GM19455 (cell line): ENCODE measurements around the gene MEDAG.
"Not testable (repeated sequence)": the region's sequence is repeated elsewhere in the genome, so short reads cannot be mapped to it uniquely, and the experiment has no call there.

ENCODE experiments used
- ATAC-seq: cut with Tn5 transposase; IDR thresholded peaks from one replicate; pipeline ENCODE4 v1.9.1; 2021; ENCODE audit not compliant: unreplicated experiment

The MEDAG gene

DNA sequence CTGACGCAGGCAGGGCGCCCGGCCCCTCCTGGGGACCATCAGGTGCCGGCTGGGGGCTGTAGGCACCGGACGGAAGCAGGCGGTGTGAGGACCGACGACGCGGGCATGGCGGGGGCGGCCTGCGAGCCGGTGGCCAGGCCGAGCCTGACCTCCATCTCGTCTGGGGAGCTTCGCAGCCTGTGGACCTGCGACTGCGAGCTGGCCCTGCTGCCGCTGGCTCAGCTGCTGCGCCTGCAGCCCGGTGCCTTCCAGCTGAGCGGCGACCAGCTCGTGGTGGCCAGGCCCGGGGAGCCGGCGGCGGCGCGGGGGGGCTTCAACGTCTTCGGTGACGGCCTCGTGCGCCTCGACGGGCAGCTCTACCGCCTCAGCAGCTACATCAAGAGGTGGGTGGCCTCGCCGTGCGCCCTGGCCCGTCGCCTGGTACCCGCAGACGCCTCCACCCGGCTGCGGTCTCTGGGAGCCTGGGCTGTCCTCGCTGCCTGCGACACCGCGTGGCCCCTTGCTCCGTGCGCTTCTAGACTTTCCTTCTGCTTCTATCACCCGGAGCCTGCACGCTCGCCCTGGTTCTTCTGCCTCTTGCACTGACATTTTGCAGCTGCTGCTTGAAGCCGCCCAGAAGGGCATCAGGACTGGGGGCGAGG, 460 bp downstream of the MEDAG start:
- ATAC-seq: no peak

DNA sequence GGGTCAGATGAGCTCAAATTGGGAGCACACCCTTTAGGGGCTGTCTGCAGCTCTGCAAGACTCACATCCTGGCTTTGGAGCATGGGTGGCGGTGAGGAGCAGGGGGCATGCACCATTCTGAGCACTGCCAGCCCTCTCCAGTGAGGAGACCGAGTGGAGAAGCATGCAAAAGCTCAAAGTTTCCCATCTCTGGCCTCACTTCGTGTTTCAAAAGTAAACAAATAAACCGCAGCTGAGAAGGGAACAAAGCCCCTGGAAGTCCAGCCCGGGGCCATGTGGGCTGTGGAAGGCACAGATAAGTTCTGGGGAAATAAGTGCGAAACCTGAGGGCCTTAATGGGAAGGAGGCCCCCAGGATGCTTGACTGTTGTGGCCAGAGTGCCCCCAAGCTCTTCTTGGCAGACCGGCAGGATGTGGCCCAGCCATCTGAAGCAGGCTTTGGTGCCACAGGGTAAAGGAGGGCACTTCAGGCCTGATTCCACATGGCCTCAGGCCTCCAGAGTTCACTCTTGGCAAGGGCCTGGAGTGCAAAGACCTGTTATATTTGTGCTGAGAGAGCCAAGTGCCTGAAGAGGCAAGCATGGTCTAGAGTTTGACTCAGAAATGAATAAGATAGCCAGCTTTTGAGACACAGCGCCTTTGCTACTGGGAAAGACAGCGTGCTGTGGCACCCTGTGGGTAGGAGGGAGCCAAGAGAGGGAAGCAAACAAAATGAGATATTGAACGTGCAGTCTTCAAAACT, 1.2 kb downstream of the MEDAG start:
- no peak for ATAC-seq

DNA sequence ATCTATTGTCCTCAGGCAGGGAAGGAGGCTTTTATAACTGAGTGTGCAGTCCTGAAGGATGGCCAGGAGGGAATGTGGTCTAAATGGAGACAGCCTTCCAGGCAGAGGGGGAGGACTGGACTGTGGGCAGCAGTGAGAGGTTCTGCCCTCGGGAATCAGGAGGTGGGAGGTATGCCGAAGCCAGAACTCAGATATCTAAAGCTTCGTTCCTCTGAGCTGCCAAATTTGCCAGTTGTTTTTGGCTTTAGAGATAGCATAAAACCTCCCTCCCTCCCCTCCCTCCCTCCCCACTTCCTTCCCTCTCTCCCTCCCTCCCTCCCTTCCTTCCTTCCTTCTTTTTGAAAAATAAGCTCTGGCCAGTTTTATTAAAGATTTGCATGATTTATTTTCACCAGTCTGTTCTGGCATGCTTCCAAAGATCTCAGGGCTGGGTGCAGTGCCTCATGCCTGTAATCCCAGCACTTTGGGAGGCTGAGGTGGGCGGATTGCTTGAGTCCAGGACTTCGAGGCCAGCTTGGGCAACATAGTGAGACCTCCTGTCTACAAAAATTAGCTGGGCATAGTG, 2.4 kb downstream of the MEDAG start:
- ATAC-seq: no peak

DNA sequence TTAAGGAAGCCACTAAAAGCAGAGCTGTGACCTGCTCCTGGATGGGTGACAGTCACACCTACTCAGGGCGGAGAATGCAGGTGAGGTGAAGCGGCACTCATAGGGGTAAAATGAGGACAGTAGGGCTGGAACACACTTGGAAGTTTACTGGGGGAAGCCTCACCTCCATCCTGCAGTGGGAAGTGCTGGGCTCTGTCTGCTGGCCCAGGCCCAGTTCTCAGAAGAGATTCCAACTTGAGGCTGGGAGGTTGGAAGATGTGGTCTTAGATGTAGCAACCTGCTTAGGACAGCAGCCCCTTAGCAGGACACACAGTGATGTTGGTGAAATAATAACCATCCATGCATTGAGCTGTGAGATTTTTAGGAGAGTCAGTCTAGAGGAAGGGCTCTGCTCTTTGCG, 4.6 kb downstream of the MEDAG start:
- no peak for ATAC-seq

DNA sequence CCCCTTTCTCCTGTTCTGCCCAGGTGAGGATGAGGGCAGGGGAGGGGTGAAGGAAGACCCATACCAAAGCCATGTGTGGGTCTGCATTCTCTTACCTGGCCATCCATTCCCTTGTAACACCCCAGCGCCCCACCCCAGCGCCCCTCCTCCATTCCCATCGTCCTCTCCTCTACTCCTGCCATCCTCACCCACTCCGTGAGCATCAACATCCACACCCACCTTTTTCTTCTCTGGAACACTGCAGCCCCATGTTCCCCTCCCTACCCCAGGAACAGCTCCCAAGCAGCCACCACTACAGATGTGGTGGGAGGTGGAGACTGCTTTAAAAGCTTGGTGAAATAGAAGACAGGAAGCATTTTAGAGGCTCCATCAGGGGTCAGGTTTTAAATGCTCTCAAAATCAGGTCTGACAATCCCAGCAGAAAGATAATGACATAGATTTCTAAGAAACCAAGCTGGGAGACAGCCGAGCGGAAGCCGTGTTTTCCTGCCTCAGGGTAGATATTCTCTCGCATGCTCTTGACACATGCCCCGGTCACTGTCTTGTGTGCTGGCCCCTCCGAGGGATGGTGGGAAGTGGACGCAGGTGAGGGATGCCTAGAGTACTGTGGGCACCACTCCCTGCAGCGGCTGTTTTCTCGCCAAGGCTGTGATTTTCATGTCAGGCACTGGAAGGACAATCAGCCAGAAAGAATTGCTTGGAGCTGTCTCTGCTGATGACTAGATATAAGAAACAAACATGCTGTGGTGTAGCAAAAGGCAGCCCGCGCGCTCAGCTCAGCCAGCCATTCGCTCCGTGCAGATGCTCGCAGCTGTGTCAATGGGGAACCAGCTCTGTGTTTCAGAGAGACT, 9.8 kb downstream of the MEDAG start:
- no peak for ATAC-seq

DNA sequence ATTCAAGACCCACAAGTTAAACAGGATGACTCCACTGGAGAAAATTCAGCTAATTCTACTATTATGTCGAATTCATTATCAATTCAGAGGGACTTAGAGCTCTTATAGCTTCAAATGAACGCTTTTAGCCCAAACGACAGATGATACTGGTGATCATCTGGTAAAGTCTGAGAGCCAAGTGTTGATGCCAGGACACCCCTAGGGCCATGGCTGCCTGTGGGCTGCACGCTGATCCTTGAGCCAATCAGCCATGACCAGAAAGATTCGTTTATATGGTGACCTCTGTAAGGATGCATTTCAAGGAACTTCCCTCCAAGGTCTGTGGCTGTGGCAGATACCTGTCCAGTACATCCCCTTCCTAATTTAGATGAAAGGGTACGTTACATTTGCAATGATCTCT, 10.9 kb downstream of the MEDAG start:
- ATAC-seq: no peak

DNA sequence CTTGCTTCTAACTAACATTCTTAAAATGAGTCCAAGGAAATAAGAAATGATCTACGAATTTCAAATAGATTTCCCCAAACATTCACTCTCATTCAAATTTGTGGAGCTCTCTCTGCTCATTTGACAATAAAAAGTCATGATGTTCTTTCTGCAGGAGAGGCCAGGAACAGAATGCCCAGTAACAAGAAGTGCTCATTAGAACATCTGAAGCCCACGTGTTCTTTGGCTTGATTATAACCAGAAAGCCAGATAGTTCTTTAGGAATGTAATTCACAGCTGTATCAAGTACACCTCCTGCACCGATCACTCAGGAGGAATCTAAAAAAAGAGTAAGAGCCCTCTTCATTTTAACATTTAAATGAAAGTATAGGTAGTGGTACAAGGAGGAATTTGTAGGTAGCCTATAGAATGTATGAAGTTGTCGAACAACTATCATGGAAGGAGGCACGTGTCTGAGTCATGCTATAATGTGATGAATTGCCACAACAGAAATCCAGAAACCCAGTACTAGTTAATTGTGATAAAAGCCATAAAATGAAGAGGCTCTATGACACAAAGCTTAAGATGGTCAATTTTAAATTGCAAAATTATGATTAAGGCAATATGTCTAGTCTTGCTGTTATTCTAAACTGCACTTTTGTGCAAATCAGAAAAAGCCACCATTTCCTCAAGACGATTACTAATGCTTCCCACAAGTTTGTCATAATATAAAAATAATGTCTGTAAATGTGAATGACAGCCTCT, 12.8 kb downstream of the MEDAG start:
- no peak for ATAC-seq

DNA sequence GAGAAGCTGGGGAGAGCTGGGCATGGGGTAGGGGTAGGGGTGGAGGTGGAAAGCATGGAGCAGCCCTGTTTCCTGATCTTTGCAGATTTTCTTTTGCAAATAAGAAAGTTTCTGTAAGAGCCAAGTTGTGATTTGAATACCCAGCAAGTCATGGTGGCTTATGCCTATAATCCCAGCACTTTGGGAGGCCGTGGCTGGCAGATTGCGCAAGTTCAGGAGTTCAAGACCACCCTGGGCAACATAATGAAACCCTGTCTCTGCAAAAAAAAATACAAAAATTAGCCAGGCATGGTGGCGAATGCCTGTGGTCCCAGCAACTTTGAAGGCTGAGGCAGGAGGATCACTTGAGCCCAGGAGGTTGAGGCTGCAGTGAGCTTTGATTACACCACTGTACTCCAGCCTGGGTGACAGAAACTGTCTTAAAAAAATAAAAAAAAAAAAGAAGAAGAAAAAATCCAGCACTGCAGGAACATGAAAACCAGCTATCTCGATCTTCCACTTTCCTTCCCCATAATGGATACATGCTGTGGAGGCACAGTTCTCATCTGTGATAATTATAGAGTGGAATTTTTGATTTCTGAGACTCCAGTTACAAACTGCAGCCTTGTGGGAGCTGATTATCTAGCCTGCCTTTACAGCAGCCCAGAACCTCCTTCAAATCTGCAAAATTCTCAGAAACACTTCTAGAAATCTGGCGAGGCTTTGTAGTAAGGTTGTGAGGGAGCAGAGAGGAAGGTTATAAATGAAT, 14.3 kb downstream of the MEDAG start:
- no peak for ATAC-seq

DNA sequence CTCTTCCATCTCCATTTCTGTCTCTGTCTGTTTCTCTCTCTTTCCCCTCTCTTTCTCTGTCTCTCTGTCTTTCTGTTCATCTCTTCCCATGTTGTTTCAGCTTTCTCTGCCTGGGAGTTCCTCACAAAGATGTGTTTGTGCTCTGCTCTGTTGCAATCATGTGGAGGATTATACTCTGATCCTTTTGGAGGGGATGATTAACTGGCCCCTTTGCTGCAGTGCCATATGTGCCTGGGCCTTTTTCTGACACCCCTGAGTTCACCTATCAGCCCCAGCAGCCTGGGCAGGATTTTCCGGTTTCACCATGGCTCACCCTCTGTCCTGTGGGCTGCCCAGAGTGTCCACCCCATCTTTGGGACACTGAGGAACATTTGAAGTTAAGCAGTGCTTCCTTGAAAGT, 17.3 kb downstream of the MEDAG start:
- ATAC-seq: no peak

DNA sequence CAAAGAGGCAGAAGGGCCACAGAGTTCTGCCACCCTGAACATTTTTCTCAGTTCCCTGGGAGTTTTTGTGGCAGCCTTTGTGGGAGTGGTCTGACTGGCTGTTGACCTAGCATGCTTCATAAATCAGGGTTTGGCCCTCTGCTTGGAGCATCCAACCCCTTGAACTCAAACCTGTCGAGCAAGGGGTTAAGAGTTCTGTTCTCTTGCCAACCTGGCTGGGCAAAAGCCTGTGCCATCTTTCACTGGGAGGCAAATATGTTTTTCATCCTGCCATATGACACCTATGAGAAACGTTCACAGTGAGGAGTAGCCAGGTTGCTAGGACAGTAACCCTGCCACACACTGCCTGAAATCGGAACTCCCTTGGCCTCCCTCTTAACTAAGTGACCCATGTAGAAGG, 18.6 kb downstream of the MEDAG start:
- ATAC-seq: no peak

DNA sequence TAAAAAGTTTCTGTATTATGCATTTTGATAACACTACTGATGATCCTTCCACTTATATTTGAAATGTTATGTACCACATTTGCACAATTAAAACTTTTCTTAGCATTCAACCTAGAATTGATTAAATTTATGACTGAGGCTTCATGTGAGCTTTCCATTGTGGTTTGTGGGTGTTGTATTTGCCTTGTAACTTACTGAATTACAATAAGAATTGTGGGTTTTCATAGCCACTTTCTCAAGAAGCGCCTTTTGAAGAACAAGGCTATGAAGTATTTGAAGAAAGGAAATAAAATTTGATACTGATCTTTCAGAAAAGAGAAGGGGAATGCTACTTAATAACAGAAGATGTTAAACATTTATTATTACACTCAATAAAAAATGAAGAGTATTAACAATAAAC, 19.4 kb downstream of the MEDAG start:
- no peak for ATAC-seq

DNA sequence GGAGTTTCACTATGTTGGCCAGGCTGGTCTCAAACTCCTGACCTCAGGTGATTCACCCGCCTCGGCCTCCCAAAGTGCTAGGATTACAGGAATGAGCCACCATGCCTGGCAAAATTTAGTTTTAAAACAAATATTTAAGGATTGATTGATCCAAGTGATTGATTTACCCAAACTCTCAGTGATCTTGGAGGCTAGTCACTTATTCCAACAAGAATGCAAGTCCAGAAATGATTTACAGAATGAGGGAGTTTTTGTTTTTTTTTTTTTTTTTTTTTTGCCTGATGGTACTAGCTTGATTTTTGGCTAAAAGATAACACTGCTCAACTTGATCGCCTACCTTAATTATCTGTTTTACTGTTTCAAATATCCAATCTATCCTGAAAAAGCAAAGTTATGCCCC, 20.7 kb downstream of the MEDAG start:
- ATAC-seq: no peak

DNA sequence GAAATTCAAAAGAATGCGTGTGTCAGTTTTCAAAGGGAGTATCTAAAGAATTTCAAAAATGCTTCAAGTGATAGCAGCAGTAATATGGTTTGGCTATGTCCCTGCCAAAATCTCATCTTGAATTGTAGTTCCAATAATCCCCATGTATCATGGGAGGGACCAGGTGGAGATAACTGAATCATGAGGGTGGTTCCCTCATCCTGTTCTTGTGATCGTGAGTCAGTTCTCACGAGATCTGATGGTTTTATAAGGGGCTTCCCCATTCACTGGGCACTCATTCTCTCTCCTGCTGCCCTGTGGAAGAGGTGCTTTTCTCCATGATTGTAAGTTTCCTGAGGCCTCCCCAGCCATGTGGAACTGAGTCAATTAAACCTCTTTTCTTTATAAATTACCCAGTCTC, 21.1 kb downstream of the MEDAG start:
- not testable (repeated sequence) for ATAC-seq

DNA sequence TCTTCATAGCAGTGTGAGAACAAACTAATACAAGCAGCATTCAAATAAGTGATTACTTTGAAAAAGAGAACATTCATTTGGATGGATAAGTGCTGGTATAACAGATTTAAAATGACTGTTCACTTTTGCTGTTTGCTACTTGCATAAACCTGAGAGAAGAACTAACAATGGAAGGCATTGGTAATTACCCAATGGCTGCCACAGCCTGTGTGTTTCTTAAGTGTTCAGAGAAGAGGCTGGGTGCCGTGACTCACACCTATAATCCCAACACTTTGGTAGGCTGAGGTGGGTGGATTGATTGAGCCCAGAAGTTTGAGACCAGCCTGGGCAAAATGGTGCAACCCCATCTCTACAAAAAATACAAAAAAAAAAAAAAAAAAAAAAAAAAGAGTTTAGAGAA, 21.5 kb downstream of the MEDAG start:
- ATAC-seq: no peak

DNA sequence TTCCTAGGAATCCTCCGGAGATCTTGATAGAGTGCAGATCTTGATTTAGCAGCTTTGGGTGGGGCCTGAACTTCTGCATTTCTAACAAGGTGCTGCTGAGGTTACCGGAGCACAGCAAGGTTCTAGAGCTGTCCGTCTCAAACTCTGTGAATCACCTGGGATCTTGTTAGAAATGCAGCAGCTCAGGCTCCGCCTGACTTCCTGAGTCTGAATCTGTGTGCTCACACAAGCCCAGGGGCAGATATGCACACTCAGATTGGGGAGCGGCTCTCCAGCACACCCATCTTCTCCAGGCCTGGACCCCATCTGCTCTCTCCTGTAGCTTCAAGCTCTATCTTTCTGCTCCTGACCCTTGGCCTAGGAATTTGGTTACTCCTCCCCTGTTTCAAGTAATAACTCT, 22.9 kb downstream of the MEDAG start:
- no peak for ATAC-seq

DNA sequence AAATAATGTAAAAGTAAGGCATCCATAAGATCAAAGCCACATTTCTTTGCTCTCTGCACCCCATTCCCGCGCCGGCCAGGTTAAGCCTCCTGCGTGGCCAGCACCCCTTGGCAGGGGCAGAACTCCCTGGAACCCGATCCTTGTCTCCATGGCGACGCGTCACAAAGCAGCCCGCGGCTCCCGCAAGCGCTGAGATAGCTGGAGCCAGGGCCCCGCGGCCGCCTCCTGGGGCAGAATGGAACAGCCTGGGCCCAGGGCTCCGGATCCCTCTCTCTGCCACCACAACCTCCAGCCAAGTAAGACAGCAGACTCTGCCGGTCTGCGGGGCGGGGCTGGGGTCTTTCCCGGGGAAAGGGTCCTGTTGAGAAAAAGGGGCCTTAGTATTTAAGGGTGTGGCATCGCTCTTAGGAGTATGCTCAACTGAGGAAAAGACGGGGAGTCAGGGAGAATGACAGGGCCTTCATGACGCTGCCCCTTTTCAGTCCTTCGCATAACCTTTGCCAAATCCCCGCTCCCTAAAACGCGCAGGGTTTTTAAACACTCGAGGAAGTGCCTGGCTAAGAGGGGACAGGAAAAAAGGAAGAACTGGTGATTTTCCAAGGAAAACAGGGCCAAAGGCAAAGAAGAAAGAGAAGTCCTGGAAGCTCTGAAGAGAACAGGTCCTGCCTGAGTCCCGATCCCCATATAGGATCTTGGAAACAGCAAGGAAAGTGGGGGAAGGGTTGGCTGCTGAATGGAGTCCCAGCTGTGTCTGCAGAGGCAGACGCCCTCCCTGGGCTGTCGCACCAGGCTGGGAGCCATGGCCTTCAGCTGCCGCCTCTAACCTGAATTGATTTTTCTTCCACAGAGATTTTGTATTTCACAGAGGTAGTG, 26.6 kb downstream of the MEDAG start, which contains the start of gene TEX26:
Gene TEX26 (plus strand): TSS at position 176 of the 873 bp plus-strand sequence. CDS start 60 bp downstream, at position 236.
- no peak for ATAC-seq

DNA sequence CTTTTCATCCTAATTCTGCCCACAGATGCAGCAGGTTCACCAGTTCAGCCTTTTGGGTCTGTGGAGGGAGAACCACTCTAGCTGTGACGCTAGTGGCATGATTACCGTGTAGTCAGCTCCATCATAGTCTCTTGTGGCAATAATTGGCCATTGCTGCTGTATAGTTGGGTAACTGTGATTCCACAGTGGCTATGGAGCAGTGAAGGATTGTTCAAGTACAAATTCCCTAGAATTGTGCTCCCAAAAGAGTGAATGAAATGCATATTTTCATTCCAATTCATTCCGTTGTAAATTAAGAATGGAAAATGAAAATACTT, 27.2 kb downstream of the MEDAG start:
- no peak for ATAC-seq

DNA sequence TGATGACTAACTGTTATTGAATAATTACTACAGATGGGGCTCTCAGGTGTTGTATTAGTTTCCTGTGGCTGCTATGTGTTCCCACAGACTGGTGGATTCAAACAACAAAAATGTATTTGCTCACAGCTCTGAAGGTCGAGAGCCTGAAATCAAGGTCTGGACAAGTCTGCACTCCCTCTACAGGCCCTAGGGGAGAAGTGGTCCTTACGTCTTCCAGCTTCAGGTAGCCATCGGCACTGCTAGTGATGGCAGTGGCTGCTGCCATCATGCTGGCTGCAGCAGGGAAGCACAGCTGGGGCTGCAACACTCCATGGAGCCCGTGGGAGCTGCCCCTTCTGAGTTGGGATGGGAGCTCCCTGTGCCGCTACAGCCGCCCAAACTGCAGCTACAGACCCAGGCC, 28.3 kb downstream of the MEDAG start:
- no peak for ATAC-seq

DNA sequence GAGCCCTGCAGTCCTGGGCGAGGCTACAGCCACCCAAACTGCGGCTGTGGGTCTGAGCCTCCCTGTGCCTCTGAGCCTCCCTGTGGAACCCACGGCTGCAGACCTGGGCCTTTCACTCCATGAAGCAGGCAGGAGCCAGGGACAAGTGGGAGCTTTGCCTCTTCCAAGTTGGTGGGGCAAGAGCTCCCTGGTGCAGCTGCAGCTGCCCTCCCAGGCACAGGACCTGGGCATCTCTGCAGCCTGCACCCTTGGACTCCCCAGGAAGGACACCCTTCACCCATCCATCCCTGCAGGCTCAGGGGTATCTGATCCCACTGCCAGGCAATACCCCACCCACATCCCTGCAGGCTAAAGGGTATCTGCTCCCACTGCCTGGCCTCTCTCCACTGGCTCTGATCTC, 28.7 kb downstream of the MEDAG start:
- ATAC-seq: no peak
